ENCODE data around the gene FCN3. TPM values are rescaled to one million over a fixed set of nuclear protein-coding genes. Genes with fewer than 3 reads are reported as not detected.
"Not testable (repeated sequence)": the region's sequence is repeated elsewhere in the genome, so short reads cannot be mapped to it uniquely, and the experiment has no call there.

Gene FCN3
- total RNA-seq, 4 donors from 2014 or later, result 13.2 to 35.7 (median 19.3) TPM

DNA sequence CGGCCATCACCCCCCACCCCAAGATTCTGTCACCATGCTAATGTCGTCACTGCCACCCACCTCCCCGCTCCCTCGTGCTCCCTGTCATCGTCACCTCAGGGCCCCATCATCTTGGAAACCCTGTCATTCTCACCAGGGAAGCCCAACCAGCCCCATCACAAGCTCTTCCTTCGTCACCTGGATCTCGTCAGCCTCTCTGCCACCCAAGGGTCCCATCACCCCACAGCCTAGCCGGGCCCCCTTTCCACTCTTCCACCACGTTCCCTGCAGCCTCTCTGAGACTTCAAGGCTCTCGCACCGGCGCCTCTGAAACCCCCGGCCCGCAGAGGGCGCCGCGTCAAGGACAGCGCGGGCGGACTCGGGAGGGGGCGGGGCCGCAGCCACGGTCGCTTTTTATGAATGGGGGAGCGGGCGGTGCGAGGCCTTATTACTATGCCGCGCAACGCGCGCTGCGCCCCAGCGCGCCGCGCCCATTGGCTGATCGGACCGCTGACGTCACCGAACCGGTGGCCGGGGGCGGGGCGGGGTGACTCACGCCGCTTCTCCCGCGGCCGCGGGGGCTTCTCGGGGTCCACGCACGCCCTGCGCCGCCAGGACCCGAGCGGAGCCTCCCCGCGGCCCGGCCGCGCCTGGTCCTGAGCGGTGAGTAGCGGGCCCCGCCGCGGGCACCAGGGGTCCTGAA, 17.6 kb upstream of the FCN3 start, which contains the start of gene GPR3:
Gene GPR3, plus strand, starts transcription at position 527 of the 682 bp plus-strand sequence. CDS start 1,177 bp downstream, outside the sequence.
- Histone ChIP-seq H3K9me3 (no peaks in the 10 kb centered on the region), H3K27ac (peak within 1 kb of the TSS; percentile 44 to 67 (median 62)), H3K4me3 (peak within 1 kb of the TSS; percentile 50 to 65 (median 54)), H3K4me1 (peaks cover 17 to 19% of the 10 kb centered on the region in 2 donors), H3K27me3 (no peaks in the 10 kb centered on the region), H3K36me3 (no peaks in the 10 kb centered on the region)
- intact Hi-C loops (cut with DNase I; ENCODE audit: low total_unique reads), result loop anchor here (1.0 to 2.0 kb wide), 2 partner anchors 27 to 271 kb away; no protein-coding TSS in a partner anchor
- DNase-seq, result peak; percentile 77 to 84
- peak; percentile 27 to 53 for TF ChIP-seq POLR2A (IDR thresholded peaks at IDR 0.05)
- TF ChIP-seq, protein P1, sequence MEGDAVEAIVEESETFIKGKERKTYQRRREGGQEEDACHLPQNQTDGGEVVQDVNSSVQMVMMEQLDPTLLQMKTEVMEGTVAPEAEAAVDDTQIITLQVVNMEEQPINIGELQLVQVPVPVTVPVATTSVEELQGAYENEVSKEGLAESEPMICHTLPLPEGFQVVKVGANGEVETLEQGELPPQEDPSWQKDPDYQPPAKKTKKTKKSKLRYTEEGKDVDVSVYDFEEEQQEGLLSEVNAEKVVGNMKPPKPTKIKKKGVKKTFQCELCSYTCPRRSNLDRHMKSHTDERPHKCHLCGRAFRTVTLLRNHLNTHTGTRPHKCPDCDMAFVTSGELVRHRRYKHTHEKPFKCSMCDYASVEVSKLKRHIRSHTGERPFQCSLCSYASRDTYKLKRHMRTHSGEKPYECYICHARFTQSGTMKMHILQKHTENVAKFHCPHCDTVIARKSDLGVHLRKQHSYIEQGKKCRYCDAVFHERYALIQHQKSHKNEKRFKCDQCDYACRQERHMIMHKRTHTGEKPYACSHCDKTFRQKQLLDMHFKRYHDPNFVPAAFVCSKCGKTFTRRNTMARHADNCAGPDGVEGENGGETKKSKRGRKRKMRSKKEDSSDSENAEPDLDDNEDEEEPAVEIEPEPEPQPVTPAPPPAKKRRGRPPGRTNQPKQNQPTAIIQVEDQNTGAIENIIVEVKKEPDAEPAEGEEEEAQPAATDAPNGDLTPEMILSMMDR (IDR thresholded peaks at IDR 0.05 in 4 of 5, conservative IDR thresholded peaks at IDR 0.05 in 1 of 5), result peak; percentile 32 to 65 (median 62)
- ATAC-seq, result peak; percentile 70
- in situ Hi-C loops (cut with MboI; ENCODE audit: low sequenced_read_pairs in 4 of 4), result loop anchor here (5.0 to 10.0 kb wide), 5 partner anchors 35 to 273 kb away; partner anchors contain the start of gene AHDC1 (in 2 of the 4)

DNA sequence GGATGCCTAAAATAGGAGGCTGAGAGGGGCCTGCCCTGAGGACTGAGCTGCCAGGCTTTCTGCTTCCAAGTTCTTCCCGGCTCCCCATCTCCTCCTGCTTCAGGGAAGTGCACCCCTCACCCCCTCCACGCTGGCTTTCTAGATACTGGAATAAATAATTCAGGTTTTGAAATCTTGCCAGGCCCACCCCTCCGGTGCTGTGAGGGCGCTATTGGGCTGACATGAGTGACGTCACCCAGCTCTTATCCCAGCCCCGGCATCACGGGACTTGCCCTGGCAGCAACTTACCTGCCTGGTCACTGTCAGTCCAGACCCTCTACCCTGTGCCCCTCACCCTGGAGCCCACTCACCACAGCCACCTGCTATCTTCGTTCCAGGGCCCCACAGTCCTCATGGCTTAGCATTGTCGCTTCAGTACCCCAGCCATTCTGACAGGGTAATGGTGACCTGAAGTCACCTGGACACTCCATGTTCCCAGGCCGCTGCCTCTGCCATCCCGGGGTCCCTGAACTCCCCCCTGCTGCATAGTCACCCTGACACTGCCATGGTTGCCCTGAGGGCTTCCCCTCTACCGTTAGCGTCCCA, 17.0 kb upstream of the FCN3 start:
- no peak for ATAC-seq
- no peak for DNase-seq
- intact Hi-C loops (cut with DNase I; ENCODE audit: low total_unique reads) (loop anchor here (1.0 to 2.0 kb wide), 2 partner anchors 26 to 271 kb away; no protein-coding TSS in a partner anchor), in situ Hi-C loops (cut with MboI; ENCODE audit: low sequenced_read_pairs in 4 of 4) (loop anchor here (5.0 to 10.0 kb wide), 5 partner anchors 34 to 273 kb away; partner anchors contain the start of gene AHDC1 (in 2 of the 4))
- peak overlapping the region; percentile 21 to 67 (median 55) for H3K27ac ChIP-seq
- H3K4me3 ChIP-seq, result peak overlapping the region; percentile 50 to 65 (median 54)
- H3K9me3 ChIP-seq, result no peaks in the 10 kb centered on the region
- peaks cover 12 to 19% of the 10 kb centered on the region in 2 donors for H3K4me1 ChIP-seq
- no peaks in the 10 kb centered on the region for H3K27me3 ChIP-seq
- peak in 1 of 2 donors; percentile 33 for TF ChIP-seq POLR2A (IDR thresholded peaks at IDR 0.05)
- TF ChIP-seq, protein P1 (IDR thresholded peaks at IDR 0.05 in 4 of 5, conservative IDR thresholded peaks at IDR 0.05 in 1 of 5), result no peak
- no peaks in the 10 kb centered on the region for H3K36me3 ChIP-seq

DNA sequence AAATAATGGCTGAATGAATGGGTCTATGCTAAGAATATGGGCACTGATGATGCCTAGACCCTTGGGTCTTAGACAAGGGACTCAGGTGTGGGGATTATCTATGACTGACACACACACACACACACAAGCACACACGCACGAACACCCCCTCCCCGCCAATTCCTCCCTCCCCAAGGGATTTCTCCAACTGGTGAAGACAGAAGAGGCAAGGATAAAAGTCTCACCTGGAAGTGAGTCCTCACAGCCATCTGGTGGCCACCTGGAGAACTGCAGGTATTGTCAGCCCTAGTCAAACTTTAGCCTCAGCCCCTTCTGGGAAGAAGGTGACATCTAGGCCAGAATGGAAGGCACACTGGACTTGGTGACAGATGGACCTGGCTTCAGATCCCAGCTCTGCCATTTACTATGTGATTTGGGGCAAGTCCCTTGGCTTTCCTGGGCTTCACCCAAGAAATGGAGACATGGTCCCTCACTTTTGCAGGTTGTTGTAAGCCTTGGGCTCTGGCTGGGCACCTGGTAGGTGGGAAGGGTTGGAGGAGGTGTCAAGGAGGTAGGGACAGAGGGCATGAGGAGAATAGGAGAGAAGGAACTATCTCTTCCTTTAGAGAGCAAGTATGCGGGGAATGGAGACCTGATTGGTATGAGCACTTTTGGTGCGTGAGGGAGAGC, 13.8 kb upstream of the FCN3 start:
- DNase-seq (peak; percentile 57 to 66), ATAC-seq (peak in 1 of 2 donors; percentile 69)
- intact Hi-C loops (cut with DNase I; ENCODE audit: low total_unique reads), result loop anchor here (1.0 to 5.0 kb wide), 4 partner anchors 22 to 286 kb away; partner anchors contain the start of gene MAP3K6
- Histone ChIP-seq H3K36me3 (no peaks in the 10 kb centered on the region), H3K27ac (peak overlapping the region in 2 of 4 donors; percentile 5 to 46), H3K9me3 (no peaks in the 10 kb centered on the region), H3K27me3 (no peaks in the 10 kb centered on the region), H3K4me1 (peaks cover 12 to 13% of the 10 kb centered on the region in 2 donors), H3K4me3 (no peak overlapping the region)
- TF ChIP-seq POLR2A (IDR thresholded peaks at IDR 0.05), result no peak
- TF ChIP-seq, protein P1 (IDR thresholded peaks at IDR 0.05 in 4 of 5, conservative IDR thresholded peaks at IDR 0.05 in 1 of 5), result peak; percentile 77 to 93 (median 89)
- in situ Hi-C loops (cut with MboI; ENCODE audit: low sequenced_read_pairs in 4 of 4), result loop anchor here in 2 of 4 donors (5.0 kb wide), 1 partner anchor 86 kb away; no protein-coding TSS in a partner anchor

DNA sequence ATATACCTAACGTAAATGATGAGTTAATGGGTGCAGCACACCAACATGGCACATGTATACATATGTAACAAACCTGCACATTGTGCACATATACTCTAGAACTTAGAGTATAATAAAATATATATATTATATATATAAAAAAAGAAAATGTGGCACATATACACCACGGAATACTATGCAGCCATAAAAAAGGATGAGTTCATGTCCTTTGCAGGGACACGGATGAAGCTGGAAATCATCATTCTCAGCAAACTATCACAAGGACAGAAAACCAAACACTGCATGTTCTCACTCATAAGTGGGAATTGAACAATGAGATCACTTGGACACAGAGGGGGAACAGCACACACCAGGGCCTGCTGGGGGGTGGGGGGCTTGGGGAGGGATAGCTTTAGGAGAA, 10.2 kb upstream of the FCN3 start:
- peaks cover 9 to 18% of the 10 kb centered on the region in 2 donors for H3K4me1 ChIP-seq
- not testable (repeated sequence) for DNase-seq, ATAC-seq, H3K36me3 ChIP-seq, H3K4me3 ChIP-seq, H3K27me3 ChIP-seq, H3K27ac ChIP-seq, H3K9me3 ChIP-seq
- intact Hi-C loops (cut with DNase I; ENCODE audit: low total_unique reads) (loop anchor here (5.0 kb wide), 1 partner anchor 282 kb away; no protein-coding TSS in a partner anchor), in situ Hi-C loops (cut with MboI; ENCODE audit: low sequenced_read_pairs in 4 of 4) (loop anchor here in 2 of 4 donors (5.0 kb wide), 1 partner anchor 82 kb away; no protein-coding TSS in a partner anchor)

Data from gastrocnemius medialis (tissue), 4 donors.